Measurements from ENCODE around the gene TROAP.
"Not testable (repeated sequence)": the region's sequence is repeated elsewhere in the genome, so short reads cannot be mapped to it uniquely, and the experiment has no call there.

The TROAP gene

DNA sequence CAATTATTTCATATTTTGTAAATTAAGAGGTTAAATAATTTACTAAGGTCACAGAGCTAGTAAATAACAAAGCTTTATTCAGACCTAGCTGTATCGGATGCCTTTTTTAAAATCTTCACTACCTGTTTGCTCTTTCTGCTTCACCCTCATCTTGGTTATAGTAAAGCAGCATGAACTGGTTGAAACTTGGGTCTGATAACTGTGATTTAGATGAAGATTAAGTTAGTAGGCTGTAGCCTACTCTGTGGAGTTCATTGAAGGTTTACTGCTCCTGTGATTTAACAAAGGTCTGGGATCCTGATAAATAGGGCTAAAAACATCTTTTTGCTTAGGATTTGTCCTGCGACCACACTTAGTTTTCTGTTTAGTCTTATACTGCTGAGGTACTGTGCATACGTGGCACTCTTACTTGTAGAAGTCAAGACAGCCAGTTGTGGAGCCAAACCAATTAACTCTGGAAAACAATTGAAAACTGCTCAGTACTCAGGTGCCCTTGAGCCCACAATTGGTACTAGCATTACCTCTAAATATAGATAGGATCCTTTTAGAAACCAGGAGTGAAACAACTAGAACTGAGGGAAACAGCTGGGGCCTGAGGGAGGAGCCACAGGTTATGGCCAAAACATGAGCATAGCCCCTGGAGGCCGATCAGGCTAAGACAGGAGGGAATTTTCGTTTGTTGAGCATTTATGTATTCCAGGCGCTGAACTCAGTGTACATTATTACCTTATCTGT, 46.5 kb downstream of the TROAP start:
- DNase-seq: no peak

DNA sequence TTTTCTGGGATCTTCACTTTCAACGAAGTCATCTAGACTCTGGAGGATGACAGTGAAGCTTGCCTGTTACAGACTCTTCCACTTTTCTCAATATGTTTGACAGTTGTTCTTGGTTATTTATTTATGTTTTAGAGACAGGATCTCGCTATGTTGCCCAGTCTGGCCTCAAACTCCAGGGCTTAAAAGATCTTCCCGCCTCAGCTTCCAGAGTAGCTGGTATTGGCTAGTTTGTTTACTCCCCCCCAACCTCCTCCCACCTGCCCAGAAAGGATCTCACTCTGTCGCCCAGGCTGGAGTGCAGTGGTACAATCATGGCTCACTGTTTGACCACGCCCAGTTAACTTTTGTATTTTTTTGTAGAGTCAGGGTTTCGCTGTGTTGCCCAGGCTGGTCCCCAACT, 47.5 kb downstream of the TROAP start:
- DNase-seq: no peak

DNA sequence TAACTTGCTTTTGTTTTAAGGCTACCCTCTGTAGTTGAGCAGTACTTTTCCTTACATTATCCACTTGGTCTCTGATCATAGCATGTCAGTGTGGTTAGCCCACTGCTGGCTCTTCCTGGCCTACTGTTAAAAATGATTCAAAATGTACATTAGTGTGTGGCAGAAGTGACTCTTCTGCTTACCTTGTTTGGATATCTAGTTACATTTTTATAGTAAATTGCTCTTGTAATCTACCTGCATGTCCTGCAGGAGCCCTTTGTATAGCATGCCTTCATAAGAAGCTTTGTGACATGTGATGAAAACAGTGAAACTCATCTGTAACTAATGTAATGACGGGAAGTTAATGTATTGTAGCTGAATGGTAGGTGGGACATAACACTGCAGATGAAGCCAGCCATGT, 52.4 kb downstream of the TROAP start:
- no peak for DNase-seq

GRCh38 chr12:49377386-49377785, 54.3 kb downstream of the TROAP start:
- no peak for DNase-seq

GRCh38 chr12:49380184-49380583, 57.1 kb downstream of the TROAP start:
- not testable (repeated sequence) for DNase-seq

Data from CD4-positive, alpha-beta T cell treated with Interleukin-17A for 1 hour (primary cell).